Muscle layer of colon (tissue), 2 donors: ENCODE measurements around the gene MSANTD2.

Source experiments
- H3K27ac ChIP-seq: one replicate; pipeline ENCODE4 v1.7.0; 2013; ENCODE audit warnings: low read depth, mild to moderate bottlenecking, low read length, moderate library complexity
- H3K27me3 ChIP-seq, 2 donors: one replicate each; pipeline ENCODE4 v1.7.0; 2013; ENCODE audit warnings: low read length in 2 of 2, mild to moderate bottlenecking in 2 of 2; ENCODE audit not compliant: insufficient read depth in 2 of 2, control insufficient read depth in 1 of 2
- H3K36me3 ChIP-seq: one replicate; pipeline ENCODE4 v1.7.0; 2013; ENCODE audit warnings: mild to moderate bottlenecking, low read length; ENCODE audit not compliant: insufficient read depth
- H3K4me1 ChIP-seq: one replicate; pipeline ENCODE4 v1.7.0; 2013; ENCODE audit warnings: mild to moderate bottlenecking, low read length; ENCODE audit not compliant: insufficient read depth
- H3K4me3 ChIP-seq, 2 donors: one replicate each; pipeline ENCODE4 v1.7.0; 2013; ENCODE audit warnings: low read length in 2 of 2, low read depth in 1 of 2, mild to moderate bottlenecking in 1 of 2, moderate library complexity in 1 of 2
- H3K9ac ChIP-seq: one replicate; pipeline ENCODE4 v1.7.0; 2013; ENCODE audit warnings: low read length
- H3K9me3 ChIP-seq: one replicate; pipeline ENCODE4 v1.7.0; 2013; ENCODE audit warnings: mild to moderate bottlenecking, low read length
- donor health status: abdominal sarcoma.
- donor health status: Adenocarcinoma of cecum.

MSANTD2 gene

GRCh38 chr11:124758355-124759265 lies 41.6 kb downstream of the MSANTD2 start:
- Histone ChIP-seq H3K9me3 (no peaks in the 10 kb centered on the region), H3K9ac (no peak overlapping the region), H3K4me1 (peaks cover 35% of the 10 kb centered on the region), H3K36me3 (no peaks in the 10 kb centered on the region), H3K27ac (no peak overlapping the region), H3K27me3 (peaks cover 59 to 70% of the 10 kb centered on the region in 2 donors), H3K4me3 (peak overlapping the region in 1 of 2 donors; percentile 32)

GRCh38 chr11:124757320-124757719 lies 42.9 kb downstream of the MSANTD2 start:
- Histone ChIP-seq H3K4me3 (no peak overlapping the region), H3K36me3 (no peaks in the 10 kb centered on the region), H3K9ac (no peak overlapping the region), H3K4me1 (peaks cover 28% of the 10 kb centered on the region), H3K9me3 (no peaks in the 10 kb centered on the region), H3K27ac (no peak overlapping the region), H3K27me3 (peaks cover 52 to 65% of the 10 kb centered on the region in 2 donors)

GRCh38 chr11:124756753-124757227 lies 43.4 kb downstream of the MSANTD2 start:
- Histone ChIP-seq H3K9ac (no peak overlapping the region), H3K9me3 (no peaks in the 10 kb centered on the region), H3K36me3 (no peaks in the 10 kb centered on the region), H3K27ac (no peak overlapping the region), H3K27me3 (peaks cover 50 to 66% of the 10 kb centered on the region in 2 donors), H3K4me3 (no peak overlapping the region), H3K4me1 (peaks cover 23% of the 10 kb centered on the region)

- peaks cover 47 to 66% of the 10 kb centered on the region in 2 donors for H3K27me3 ChIP-seq
- H3K9me3 ChIP-seq, result no peaks in the 10 kb centered on the region
- H3K4me3 ChIP-seq, result no peak overlapping the region
- no peak overlapping the region for H3K27ac ChIP-seq
- no peak overlapping the region for H3K9ac ChIP-seq
- peaks cover 19% of the 10 kb centered on the region for H3K4me1 ChIP-seq
- no peaks in the 10 kb centered on the region for H3K36me3 ChIP-seq
Measured at GRCh38 chr11:124756033-124756752, 44.0 kb downstream of the MSANTD2 start.

GRCh38 chr11:124754710-124755109 lies 45.5 kb downstream of the MSANTD2 start:
- peaks cover 38 to 54% of the 10 kb centered on the region in 2 donors for H3K27me3 ChIP-seq
- no peaks in the 10 kb centered on the region for H3K36me3 ChIP-seq
- H3K9me3 ChIP-seq, result no peaks in the 10 kb centered on the region
- H3K9ac ChIP-seq, result no peak overlapping the region
- no peak overlapping the region for H3K4me3 ChIP-seq
- peaks cover 12% of the 10 kb centered on the region for H3K4me1 ChIP-seq
- H3K27ac ChIP-seq, result no peak overlapping the region

GRCh38 chr11:124754309-124754708 lies 45.9 kb downstream of the MSANTD2 start:
- Histone ChIP-seq H3K9me3 (no peaks in the 10 kb centered on the region), H3K4me3 (no peak overlapping the region), H3K9ac (no peak overlapping the region), H3K36me3 (no peaks in the 10 kb centered on the region), H3K27ac (no peak overlapping the region), H3K4me1 (peaks cover 9% of the 10 kb centered on the region), H3K27me3 (peaks cover 34 to 54% of the 10 kb centered on the region in 2 donors)

GRCh38 chr11:124753624-124754023 lies 46.6 kb downstream of the MSANTD2 start:
- Histone ChIP-seq H3K4me1 (peaks cover 3% of the 10 kb centered on the region), H3K9ac (no peak overlapping the region), H3K27ac (no peak overlapping the region), H3K27me3 (peaks cover 34 to 54% of the 10 kb centered on the region in 2 donors), H3K36me3 (no peaks in the 10 kb centered on the region), H3K4me3 (no peak overlapping the region), H3K9me3 (no peaks in the 10 kb centered on the region)

GRCh38 chr11:124753205-124753604 lies 47.0 kb downstream of the MSANTD2 start:
- H3K4me1 ChIP-seq, result no peaks in the 10 kb centered on the region
- peaks cover 33 to 55% of the 10 kb centered on the region in 2 donors for H3K27me3 ChIP-seq
- no peaks in the 10 kb centered on the region for H3K36me3 ChIP-seq
- H3K9me3 ChIP-seq, result no peaks in the 10 kb centered on the region
- H3K9ac ChIP-seq, result no peak overlapping the region
- H3K4me3 ChIP-seq, result no peak overlapping the region
- H3K27ac ChIP-seq, result no peak overlapping the region

GRCh38 chr11:124752471-124753102 lies 47.6 kb downstream of the MSANTD2 start:
- Histone ChIP-seq H3K9me3 (no peaks in the 10 kb centered on the region), H3K4me3 (no peak overlapping the region), H3K4me1 (no peaks in the 10 kb centered on the region), H3K27ac (no peak overlapping the region), H3K9ac (no peak overlapping the region), H3K36me3 (no peaks in the 10 kb centered on the region), H3K27me3 (peaks cover 27 to 55% of the 10 kb centered on the region in 2 donors)

- no peak within 1 kb of the TSS for H3K4me3 ChIP-seq
- H3K9me3 ChIP-seq, result no peaks in the 10 kb centered on the region
- peaks cover 30 to 55% of the 10 kb centered on the region in 2 donors for H3K27me3 ChIP-seq
- H3K27ac ChIP-seq, result no peak within 1 kb of the TSS
- H3K36me3 ChIP-seq, result no peaks in the 10 kb centered on the region
- H3K9ac ChIP-seq, result no peak within 1 kb of the TSS
- no peaks in the 10 kb centered on the region for H3K4me1 ChIP-seq
Measured at GRCh38 chr11:124751741-124752470, 48.3 kb downstream of the MSANTD2 start, which contains the start of gene VSIG2. TSS of gene VSIG2 (minus strand) at chr11:124752255. CDS start at chr11:124752137, 118 bp downstream.
